Activated CD8-positive, alpha-beta memory T cell treated with anti-CD3 and anti-CD28 coated beads, Interleukin-2, amount 50 U/mL, for 1 hour (primary cell): ENCODE data around the gene OR8D2.
"Not testable (repeated sequence)": the region's sequence is repeated elsewhere in the genome, so short reads cannot be mapped to it uniquely, and the experiment has no call there.

ENCODE experiments used
- DNase-seq: peaks from one replicate; pipeline ENCODE4 v3.0.0-alpha.2; 2020; ENCODE audit errors: extremely low read depth

OR8D2 gene

DNA sequence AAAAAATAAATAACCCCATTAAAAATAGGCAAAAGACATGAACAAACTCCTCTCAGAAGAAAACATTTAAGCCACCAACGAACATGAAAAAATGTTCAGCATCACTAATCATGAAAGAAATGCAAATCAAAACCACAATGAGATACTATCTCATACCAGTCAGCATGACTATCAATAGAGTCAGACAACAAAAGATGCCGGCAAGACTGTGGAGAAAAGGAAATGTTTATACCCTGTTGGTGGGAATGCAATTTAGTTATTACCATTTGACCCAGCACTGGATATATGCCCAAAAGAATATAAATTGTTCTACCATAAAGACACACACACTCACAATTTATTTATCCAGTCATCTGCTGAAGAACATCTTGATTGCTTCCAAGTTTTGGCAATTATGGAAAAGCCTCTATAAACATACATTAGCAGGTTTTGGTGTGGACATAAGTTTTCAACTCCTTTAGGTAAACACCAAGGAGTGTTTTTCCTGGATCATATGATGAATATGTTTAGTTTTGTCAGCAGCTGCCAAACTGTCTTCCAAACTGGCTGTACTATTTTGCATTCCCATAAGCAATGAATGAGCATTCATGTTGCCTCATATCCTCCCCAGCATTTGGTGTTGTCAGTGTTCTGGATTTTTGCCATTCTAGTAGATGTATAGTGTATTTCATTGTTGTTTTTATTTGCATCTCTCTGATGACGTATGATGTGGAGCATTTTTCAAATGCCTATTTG is 34.2 kb downstream of the OR8D2 start:
- DNase-seq, result no peak

DNA sequence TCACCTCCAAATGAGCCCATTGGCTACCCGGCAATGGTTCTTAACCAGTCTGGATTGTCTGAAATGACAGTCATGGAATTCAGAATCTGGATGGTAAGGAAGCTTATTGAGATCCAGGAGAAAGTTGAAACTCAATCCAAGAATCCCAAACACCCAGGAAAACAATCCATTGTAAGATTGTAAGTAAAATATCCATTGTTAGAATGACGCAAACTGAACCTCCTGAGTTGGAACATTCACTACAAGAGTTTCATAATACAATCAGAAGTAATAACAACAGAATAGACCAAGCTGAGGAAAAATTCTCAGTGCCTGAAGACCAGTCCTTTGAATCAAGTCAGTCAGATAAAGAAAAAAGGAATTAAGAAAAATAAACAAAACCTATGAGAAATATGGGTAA is 41.7 kb downstream of the OR8D2 start:
- DNase-seq, result no peak

DNA sequence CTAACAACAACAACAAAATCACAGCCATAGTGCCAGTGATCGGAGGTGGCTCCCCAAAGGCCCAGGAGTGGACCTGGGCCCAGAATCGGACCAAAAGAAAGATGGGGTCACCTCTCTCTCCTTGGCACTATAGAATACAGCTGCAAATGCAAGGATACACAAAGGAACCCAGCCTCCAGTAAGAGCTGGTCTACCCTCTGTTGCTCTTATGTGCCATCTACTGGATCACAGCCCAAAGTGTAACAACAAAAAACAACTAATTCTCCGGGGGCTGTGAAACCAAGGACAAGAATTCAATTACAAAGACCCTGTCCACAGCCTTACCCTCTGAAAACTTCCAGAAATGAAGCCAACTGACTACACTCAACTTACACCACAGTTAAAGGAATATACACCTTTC is 42.2 kb downstream of the OR8D2 start:
- no peak for DNase-seq

DNA sequence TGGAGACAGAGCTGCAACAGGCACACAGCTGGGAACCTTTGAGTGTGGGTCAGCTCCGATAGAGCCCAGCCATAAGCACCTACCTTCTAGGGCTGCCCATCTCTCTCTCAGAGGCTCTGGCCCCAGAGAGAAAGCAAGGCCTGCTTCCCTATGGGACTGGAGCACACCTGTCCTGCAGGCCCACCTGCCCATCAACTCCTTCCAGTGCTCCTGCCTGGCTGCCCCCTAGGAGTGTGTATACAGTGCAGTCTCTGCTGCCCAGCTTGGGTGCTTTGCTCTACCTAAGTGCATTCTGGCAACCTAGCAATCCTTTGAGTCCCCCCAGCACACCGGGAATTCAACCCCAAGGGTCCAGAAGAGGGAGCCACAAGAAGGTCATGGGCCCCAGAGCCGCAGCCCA is 42.8 kb downstream of the OR8D2 start:
- DNase-seq, result no peak

DNA sequence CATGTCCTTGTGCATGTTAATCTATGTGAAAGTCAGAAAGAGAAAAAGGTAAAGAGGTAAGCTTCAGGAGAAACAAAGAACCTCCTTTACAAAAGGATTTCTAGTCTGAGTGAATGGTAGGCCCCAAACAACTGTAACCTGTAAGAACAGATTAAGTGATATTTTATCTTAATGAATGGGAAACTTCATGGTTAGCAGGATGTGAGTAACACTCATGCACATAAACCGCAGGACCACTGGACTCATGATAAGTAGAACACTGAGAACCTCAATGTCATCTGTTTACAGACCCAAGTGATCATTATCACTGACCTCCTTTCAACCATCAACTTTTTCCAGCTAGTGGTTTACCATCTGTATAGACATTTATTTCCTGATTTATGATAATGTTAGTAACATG is 43.9 kb downstream of the OR8D2 start:
- no peak for DNase-seq

DNA sequence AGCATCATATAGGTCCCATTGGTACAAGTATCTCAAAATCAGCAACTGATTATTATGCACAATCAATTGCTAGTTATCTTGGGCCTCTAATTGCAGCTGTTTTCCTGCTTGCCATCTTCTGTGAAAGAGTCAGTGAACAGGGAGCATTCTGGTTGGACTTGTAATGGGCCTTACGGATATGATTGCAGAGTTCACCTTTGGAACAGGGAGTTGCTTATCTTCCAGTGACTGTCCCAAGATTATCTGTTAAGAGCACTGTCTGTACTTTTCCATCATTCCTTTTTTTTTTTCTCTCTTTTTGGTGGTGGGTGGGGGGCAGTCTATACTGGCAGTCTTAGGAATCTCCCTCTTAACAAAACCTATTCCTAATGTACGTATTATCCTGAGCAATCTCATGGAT is 46.0 kb downstream of the OR8D2 start:
- no peak for DNase-seq

DNA sequence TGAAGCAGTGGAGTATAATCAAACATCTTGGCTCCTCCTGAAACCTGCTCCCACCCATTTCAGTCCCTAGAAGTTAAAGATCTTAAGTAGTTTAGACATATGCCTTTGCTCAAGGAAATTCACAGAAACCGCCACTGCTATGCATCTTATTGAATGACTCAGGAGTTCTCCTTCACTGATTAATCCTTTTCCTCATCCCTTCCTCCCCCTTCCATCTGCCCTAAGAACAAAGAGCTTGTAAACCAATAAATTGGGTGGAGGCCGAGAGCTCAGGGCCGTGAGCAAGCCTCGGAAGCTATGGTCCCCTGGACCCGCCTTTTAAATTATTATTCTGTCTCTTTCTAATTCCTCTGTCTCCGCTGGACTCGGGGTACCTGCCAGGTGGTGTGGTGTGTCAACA is 49.1 kb downstream of the OR8D2 start:
- not testable (repeated sequence) for DNase-seq
